ENCODE measurements around the gene ZNF526.

The ZNF526 gene

GRCh38 chr19:42207767-42208271 is 12.3 kb upstream of the ZNF526 start:
- no peak for TF ChIP-seq CTCF (conservative IDR thresholded peaks at IDR 0.05; ENCODE audit: low read depth)
- DNase-seq (ENCODE audit: low spot score): peak; percentile 71
- CTCF ChIA-PET: no interaction called here
- peak overlapping the region; percentile 84 for H3K27ac ChIP-seq
- POLR2A ChIA-PET (ENCODE audit: low non-redundant PET): no interaction called here

GRCh38 chr19:42208612-42209011 is 11.5 kb upstream of the ZNF526 start:
- CTCF ChIA-PET: interaction anchor here (0.8 kb wide), 1 partner anchor 262 kb away, joined by 3 read pairs; no protein-coding TSS in a partner anchor
- POLR2A ChIA-PET (ENCODE audit: low non-redundant PET): no interaction called here
- DNase-seq (ENCODE audit: low spot score): no peak
- no peak for TF ChIP-seq CTCF (conservative IDR thresholded peaks at IDR 0.05; ENCODE audit: low read depth)
- H3K27ac ChIP-seq: peak overlapping the region; percentile 84

GRCh38 chr19:42212886-42213285 is 7.2 kb upstream of the ZNF526 start:
- ChIA-PET CTCF (no interaction called here), POLR2A (ENCODE audit: low non-redundant PET) (no interaction called here)
- TF ChIP-seq CTCF (conservative IDR thresholded peaks at IDR 0.05; ENCODE audit: low read depth): no peak

GRCh38 chr19:42214810-42215485 is 5.2 kb upstream of the ZNF526 start:
- ChIA-PET POLR2A (ENCODE audit: low non-redundant PET) (no interaction called here), CTCF (no interaction called here)

More at GRCh38 chr19:42212886-42213285, 7.2 kb upstream of the ZNF526 start:
- no peak for DNase-seq (ENCODE audit: low spot score)
- H3K27ac ChIP-seq: peak overlapping the region; percentile 34; the same call in 1 of the 2 replicates

GRCh38 chr19:42216653-42217519 is 3.2 kb upstream of the ZNF526 start:
- ChIA-PET CTCF (interaction anchor here (0.6 to 1.2 kb wide), 6 partner anchors 16 to 425 kb away, joined by 3 to 6 read pairs (median 4); no protein-coding TSS in a partner anchor), POLR2A (ENCODE audit: low non-redundant PET) (interaction anchor here (0.7 kb wide), 1 partner anchor 102 kb away, joined by 4 read pairs; no protein-coding TSS in a partner anchor)
- H3K27ac ChIP-seq: peak overlapping the region; percentile 89
- no peak for TF ChIP-seq CTCF (conservative IDR thresholded peaks at IDR 0.05; ENCODE audit: low read depth)
- no peak for DNase-seq (ENCODE audit: low spot score)

More at GRCh38 chr19:42214810-42215485, 5.2 kb upstream of the ZNF526 start:
- no peak for TF ChIP-seq CTCF (conservative IDR thresholded peaks at IDR 0.05; ENCODE audit: low read depth)
- no peak for DNase-seq (ENCODE audit: low spot score)
- H3K27ac ChIP-seq: peak overlapping the region; percentile 15
